NB4 (cell line): ENCODE data around the gene GRB10.

Source experiments
- DNase-seq: peaks from one replicate; pipeline ENCODE4 v3.0.0; 2010; ENCODE audit warnings: low read depth
- H3K4me3 ChIP-seq: one replicate; pipeline ENCODE4 v1.5.1; 2011; ENCODE audit warnings: mild to moderate bottlenecking, low read depth, low read length, moderate library complexity
- CTCF ChIP-seq: IDR thresholded peaks from one replicate; pipeline ENCODE4 v1.5.1; 2012; ENCODE audit warnings: low read depth, low read length
- MAX ChIP-seq: IDR thresholded peaks from 2 replicates; pipeline ENCODE4 v1.6.1; 2011; ENCODE audit warnings: low read depth, low read length
- MYC ChIP-seq: IDR thresholded peaks from 2 replicates; pipeline ENCODE4 v1.6.1; 2011; ENCODE audit warnings: low read depth, low read length
- POLR2A ChIP-seq: IDR thresholded peaks from 2 replicates; pipeline ENCODE4 v1.6.1; 2011; ENCODE audit warnings: mild to moderate bottlenecking; ENCODE audit not compliant: insufficient read length; ENCODE audit errors: extremely low read depth

GRB10 gene

GRCh38 chr7:50787825-50788224 lies 5.1 kb upstream of the GRB10 start:
- TF ChIP-seq CTCF (no peak), POLR2A (no peak), MYC (no peak), MAX (no peak)
- DNase-seq = no peak
- H3K4me3 ChIP-seq = no peak overlapping the region

GRCh38 chr7:50785346-50785745 lies 2.6 kb upstream of the GRB10 start:
- H3K4me3 ChIP-seq = no peak overlapping the region
- no peak for DNase-seq
- TF ChIP-seq CTCF (no peak), MAX (no peak), POLR2A (no peak), MYC (no peak)

GRCh38 chr7:50783801-50784507 lies 1.3 kb upstream of the GRB10 start:
- no peak for DNase-seq

DNA sequence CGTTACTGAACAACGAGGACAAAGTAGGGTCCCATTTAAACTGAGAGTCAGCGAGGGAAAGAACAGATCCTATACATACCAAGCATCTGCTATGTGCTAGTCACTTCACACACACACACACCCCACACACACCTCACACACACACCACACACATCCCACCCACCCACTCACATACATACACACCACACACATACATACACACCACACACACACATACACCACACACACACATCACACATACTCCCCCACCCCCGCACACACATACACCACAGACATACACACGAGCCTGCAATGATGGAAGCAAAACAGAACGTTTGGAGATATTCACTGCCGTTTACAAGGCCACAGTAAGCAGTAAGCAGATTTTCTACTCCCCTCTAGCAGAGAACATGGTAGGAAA lies 607 bp upstream of the GRB10 start:
- TF ChIP-seq POLR2A (no peak), CTCF (no peak), MYC (no peak), MAX (no peak)
- no peak for DNase-seq

More at GRCh38 chr7:50783801-50784507, 1.3 kb upstream of the GRB10 start:
- no peak overlapping the region for H3K4me3 ChIP-seq
- TF ChIP-seq POLR2A (no peak), MAX (no peak), MYC (no peak), CTCF (no peak)

GRCh38 chr7:50781381-50782293 lies 1.1 kb downstream of the GRB10 start:
- no peak for TF ChIP-seq CTCF
- no peak for TF ChIP-seq POLR2A
- TF ChIP-seq MYC = no peak
- no peak for TF ChIP-seq MAX
- no peak overlapping the region for H3K4me3 ChIP-seq
- no peak for DNase-seq

More for the DNA sequence above, 607 bp upstream of the GRB10 start:
- no peak overlapping the region for H3K4me3 ChIP-seq
